Tibial nerve (tissue), 4 donors: Measurements from ENCODE around the gene LIPC. TPM values are rescaled to one million over a fixed set of nuclear protein-coding genes. Genes with fewer than 3 reads are reported as not detected.

Source experiments
- DNase-seq, 2 donors: peaks; one replicate each; pipeline ENCODE4 v3.0.0-alpha.2; 2019; ENCODE audit warnings: low spot score in 2 of 2
- H3K27ac ChIP-seq, 4 donors: fragments of 200-600 bp; sonication (generic) in 3 of 4; one replicate each; pipeline ENCODE4 v1.5.1; 2017 to 2019; ENCODE audit warnings: mild to moderate bottlenecking in 1 of 4
- H3K27me3 ChIP-seq, 2 donors: fragments of 200-600 bp; sonication (generic) in 1 of 2; one replicate each; pipeline versions ENCODE4 v1.5.1 to v1.6.0; 2017 to 2019
- H3K36me3 ChIP-seq, 3 donors: fragments of 200-600 bp; sonication (generic); one replicate each; pipeline ENCODE4 v1.5.1; 2018 to 2019
- H3K4me1 ChIP-seq, 4 donors: fragments of 200-600 bp; sonication (generic) in 3 of 4; one replicate each; pipeline ENCODE4 v1.5.1; 2017 to 2019
- H3K4me3 ChIP-seq, 4 donors: fragments of 200-600 bp; sonication (generic) in 3 of 4; one replicate each; pipeline ENCODE4 v1.5.1; 2017 to 2019; ENCODE audit warnings: mild to moderate bottlenecking in 1 of 4, moderate library complexity in 1 of 4
- H3K9me3 ChIP-seq, 4 donors: fragments of 200-600 bp; sonication (generic) in 3 of 4; one replicate each; pipeline ENCODE4 v1.5.1; 2017 to 2019
- EP300 ChIP-seq, 2 donors: sonication (generic); formaldehyde crosslinking; IDR thresholded peaks; one replicate each; pipeline ENCODE4 v1.6.1; 2017; ENCODE audit warnings: antibody characterized with exemption in 2 of 2, mild to moderate bottlenecking in 1 of 2
- POLR2A ChIP-seq, 2 donors: fragments of 450-650 bp; IDR thresholded peaks; one replicate each; pipeline ENCODE4 v1.6.1; 2017; ENCODE audit warnings: antibody characterized with exemption in 2 of 2, mild to moderate bottlenecking in 2 of 2, moderate library complexity in 2 of 2
- WGBS, 2 donors: methylation state at CpG; one replicate each; pipeline ENCODE4 v1.1.5; 2018; 5-methylcytosine and 5-hydroxymethylcytosine counted together
- total RNA-seq, 4 donors: library from RNA; depleted of rRNA; stranded (reverse); fragments of >200 nt; gene quantifications; one replicate each; pipeline ENCODE4 v1.1.0, GENCODE V29; 2016
- TF ChIP-seq, protein P1 (sequence below), 5 experiments: fragments of 200-600 bp in 3 of 5; fragments of 450-650 bp in 2 of 5; sonication (generic) in 3 of 5; IDR thresholded peaks; one replicate each; pipeline ENCODE4 v1.5.1; 2016 to 2019; ENCODE audit warnings: antibody characterized with exemption in 5 of 5, mild to moderate bottlenecking in 3 of 5, moderate library complexity in 2 of 5

LIPC gene
- total RNA-seq, 4 donors from 2014 or later: 11.2 to 18.4 (median 14.7) TPM

DNA sequence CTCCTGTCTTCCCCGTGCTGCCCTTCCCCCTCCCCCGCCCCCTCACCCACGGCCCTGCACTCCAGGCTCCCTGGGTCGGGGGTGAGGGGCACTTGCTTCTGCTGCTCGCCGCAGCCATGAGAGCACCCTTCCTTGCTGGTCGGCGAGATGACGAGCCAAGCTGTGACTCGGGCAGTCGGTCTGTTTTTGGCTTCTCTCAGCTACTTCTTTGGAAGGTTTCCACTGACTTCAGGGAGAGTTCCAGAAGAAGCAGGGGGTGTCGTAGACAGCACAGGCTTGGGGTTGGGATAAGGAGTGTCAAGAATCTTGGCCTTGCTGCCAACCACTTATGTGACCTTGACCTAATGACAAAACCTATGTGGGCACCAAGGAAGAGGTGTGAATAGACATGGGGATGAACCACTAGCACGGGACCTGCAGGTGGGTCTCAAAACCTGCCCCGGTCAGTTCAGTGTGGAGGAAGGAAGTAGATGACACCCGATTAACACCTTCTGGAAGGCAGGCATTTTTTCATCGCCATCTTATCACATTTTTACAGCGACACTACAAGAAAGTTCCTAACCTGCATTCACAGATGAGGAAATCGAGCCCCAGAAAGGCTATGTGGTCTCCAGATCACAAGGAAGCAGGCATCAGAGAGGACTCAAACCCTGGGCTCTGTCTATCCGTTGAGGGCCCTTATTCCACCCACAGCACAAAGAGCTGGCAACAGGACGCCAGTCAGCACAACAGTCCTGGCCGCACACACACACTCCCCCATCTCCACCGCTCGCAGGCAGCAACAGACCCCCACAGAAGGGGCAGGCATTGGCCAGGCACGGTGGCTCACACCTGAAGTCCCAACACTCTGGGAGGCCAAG lies 120.9 kb downstream of the LIPC start:
- Histone ChIP-seq H3K4me1 (peaks cover 0 to 57% (median 6%) of the 10 kb centered on the region in 4 donors), H3K4me3 (peak overlapping the region in 3 of 4 donors; percentile 17 to 39 (median 24)), H3K27ac (peak overlapping the region; percentile 47 to 94 (median 83)), H3K27me3 (no peaks in the 10 kb centered on the region), H3K9me3 (no peaks in the 10 kb centered on the region), H3K36me3 (no peaks in the 10 kb centered on the region)
- DNase-seq: no peak
- WGBS, 2 donors: 62 to 67% methylated on average over 24 of the region's 24 CpGs
- TF ChIP-seq POLR2A (IDR thresholded peaks at IDR 0.05) (no peak), EP300 (IDR thresholded peaks at IDR 0.05) (no peak)
- TF ChIP-seq, protein P1, sequence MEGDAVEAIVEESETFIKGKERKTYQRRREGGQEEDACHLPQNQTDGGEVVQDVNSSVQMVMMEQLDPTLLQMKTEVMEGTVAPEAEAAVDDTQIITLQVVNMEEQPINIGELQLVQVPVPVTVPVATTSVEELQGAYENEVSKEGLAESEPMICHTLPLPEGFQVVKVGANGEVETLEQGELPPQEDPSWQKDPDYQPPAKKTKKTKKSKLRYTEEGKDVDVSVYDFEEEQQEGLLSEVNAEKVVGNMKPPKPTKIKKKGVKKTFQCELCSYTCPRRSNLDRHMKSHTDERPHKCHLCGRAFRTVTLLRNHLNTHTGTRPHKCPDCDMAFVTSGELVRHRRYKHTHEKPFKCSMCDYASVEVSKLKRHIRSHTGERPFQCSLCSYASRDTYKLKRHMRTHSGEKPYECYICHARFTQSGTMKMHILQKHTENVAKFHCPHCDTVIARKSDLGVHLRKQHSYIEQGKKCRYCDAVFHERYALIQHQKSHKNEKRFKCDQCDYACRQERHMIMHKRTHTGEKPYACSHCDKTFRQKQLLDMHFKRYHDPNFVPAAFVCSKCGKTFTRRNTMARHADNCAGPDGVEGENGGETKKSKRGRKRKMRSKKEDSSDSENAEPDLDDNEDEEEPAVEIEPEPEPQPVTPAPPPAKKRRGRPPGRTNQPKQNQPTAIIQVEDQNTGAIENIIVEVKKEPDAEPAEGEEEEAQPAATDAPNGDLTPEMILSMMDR (IDR thresholded peaks at IDR 0.05): no peak

DNA sequence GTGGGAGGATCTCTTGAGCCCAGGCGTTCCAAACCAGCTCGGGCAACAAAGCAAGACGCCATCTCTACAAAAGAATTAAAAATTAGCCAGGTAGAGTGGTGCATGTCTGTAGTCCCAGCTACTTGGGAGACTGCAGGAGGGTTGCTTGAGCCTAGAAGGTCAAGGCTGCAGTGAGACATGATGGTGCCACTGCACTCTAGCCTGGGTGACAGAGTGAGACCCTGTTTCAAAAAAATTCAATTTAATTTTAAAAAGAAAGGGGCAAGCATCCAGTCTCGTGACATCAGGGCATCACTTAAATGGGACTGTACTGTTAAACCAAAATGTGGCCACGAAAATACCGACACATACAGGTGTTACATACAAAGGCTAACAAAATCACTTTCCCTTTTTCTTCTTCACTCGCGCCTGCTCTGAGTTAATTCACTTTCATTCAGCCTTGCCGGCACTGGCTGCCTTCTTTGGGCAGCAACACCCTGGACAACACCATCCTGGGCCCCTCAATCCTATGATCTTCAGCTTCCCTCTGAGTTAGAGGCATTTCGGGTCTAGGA lies 121.7 kb downstream of the LIPC start:
- no peak for DNase-seq
- Histone ChIP-seq H3K4me1 (peaks cover 0 to 57% (median 6%) of the 10 kb centered on the region in 4 donors), H3K36me3 (no peaks in the 10 kb centered on the region), H3K9me3 (no peaks in the 10 kb centered on the region), H3K4me3 (no peak overlapping the region), H3K27ac (peak overlapping the region in 3 of 4 donors; percentile 79 to 94 (median 87)), H3K27me3 (no peaks in the 10 kb centered on the region)
- 93 to 94% methylated on average over 10 of the region's 10 CpGs for WGBS, 2 donors
- no peak for TF ChIP-seq POLR2A (IDR thresholded peaks at IDR 0.05)
- TF ChIP-seq, protein P1 (IDR thresholded peaks at IDR 0.05): no peak
- TF ChIP-seq EP300 (IDR thresholded peaks at IDR 0.05): no peak

DNA sequence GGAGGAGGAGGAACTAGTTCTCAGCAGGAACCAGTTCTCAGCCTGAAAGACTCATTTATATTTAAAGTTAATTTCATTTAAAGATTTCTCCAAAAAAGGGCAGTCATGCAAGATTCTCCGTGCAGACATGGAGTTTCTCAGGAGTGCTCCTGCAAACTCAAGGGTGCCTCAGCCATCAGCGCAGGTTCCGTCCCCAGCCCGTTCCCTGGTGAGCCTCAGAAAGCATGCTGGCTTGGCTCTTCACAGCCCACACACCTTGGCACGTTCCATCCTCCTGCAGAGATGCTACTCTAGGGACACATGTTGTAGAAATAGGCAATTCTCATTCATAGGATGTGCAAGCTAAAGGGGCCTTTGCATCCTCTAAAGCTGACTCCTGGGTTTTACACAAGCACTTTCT lies 123.0 kb downstream of the LIPC start:
- WGBS, 2 donors: 74 to 82% methylated on average over 5 of the region's 5 CpGs
- TF ChIP-seq POLR2A (IDR thresholded peaks at IDR 0.05) (no peak), EP300 (IDR thresholded peaks at IDR 0.05) (no peak)
- TF ChIP-seq, protein P1 (IDR thresholded peaks at IDR 0.05): no peak

DNA sequence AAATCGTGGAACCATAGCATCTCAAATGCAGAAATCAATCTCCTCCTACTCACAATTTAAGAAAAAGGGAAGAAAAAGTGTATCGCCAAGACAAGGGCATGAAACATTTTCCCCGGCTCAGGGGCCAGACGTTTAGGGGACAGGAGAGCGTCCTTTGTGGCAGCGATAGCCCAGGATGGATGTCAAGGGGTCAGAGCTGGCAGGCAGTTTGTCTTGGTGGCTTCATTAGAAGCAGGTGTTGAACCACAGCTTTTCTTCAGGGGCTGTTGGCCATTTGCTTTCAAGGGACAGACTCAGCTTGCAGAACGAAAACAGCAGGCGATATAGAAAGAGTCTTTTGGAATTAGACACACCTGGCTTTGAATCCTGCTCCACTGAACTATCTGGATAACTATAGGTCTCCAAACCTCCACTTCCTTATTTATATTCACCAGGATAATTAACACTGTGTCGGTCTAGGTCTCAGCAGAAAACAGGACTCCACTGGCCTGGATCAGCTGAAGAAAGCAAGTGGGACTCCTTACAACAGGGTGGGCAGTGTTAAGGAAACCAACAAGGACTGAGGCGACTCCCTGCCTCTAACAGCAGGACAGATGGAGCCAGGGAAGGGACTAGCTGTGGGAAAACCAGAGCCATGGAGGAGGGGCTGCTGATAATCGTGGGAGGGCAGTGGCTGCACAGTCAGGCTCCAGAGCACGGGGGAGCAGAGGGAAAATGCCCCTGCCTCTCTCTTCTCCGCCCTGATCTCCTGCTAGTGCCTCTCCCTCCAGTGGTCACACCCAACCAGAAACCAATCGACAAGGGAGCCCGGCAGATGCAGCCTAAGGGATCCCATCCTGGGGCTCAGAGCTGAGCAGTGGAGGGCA lies 123.6 kb downstream of the LIPC start:
- WGBS, 2 donors: 57 to 73% methylated on average over 15 of the region's 15 CpGs

More for the DNA sequence above, 123.0 kb downstream of the LIPC start:
- no peaks in the 10 kb centered on the region for H3K27me3 ChIP-seq
- no peak for DNase-seq
- H3K4me1 ChIP-seq: peaks cover 0 to 61% (median 6%) of the 10 kb centered on the region in 4 donors
- no peaks in the 10 kb centered on the region for H3K9me3 ChIP-seq
- no peak overlapping the region for H3K4me3 ChIP-seq
- no peaks in the 10 kb centered on the region for H3K36me3 ChIP-seq
- H3K27ac ChIP-seq: peak overlapping the region in 2 of 4 donors; percentile 30 to 87

More for the DNA sequence above, 123.6 kb downstream of the LIPC start:
- H3K36me3 ChIP-seq: no peaks in the 10 kb centered on the region
- H3K27me3 ChIP-seq: no peaks in the 10 kb centered on the region
- no peaks in the 10 kb centered on the region for H3K9me3 ChIP-seq
- H3K4me3 ChIP-seq: no peak overlapping the region
- H3K4me1 ChIP-seq: peaks cover 0 to 57% (median 6%) of the 10 kb centered on the region in 4 donors
- TF ChIP-seq POLR2A (IDR thresholded peaks at IDR 0.05) (no peak), EP300 (IDR thresholded peaks at IDR 0.05) (no peak)
- TF ChIP-seq, protein P1 (IDR thresholded peaks at IDR 0.05): no peak
- no peak for DNase-seq
- H3K27ac ChIP-seq: peak overlapping the region in 3 of 4 donors; percentile 21 to 87 (median 61)
